RWPE2 (cell line): ENCODE data around the gene NKD1.

Experiments
- ATAC-seq: fragments of 200-7000 bp; cut with Tn5 transposase; 3 replicates; pipeline ENCODE4 v1.9.1; 2021; ENCODE audit warnings: low read depth
- DNase-seq: peaks from one replicate; pipeline ENCODE4 v3.0.0-alpha.2; 2020; ENCODE audit warnings: low spot score
- H3K27ac ChIP-seq: fragments of 450-650 bp; 2 replicates; pipeline ENCODE4 v1.5.1; 2017; ENCODE audit warnings: mild to moderate bottlenecking; ENCODE audit not compliant: poor library complexity, severe bottlenecking
- H3K27me3 ChIP-seq: fragments of 250-450 bp; sonication (Bioruptor Pico); 2 replicates; pipeline ENCODE4 v1.5.1; 2021; ENCODE audit warnings: mild to moderate bottlenecking, moderate library complexity; ENCODE audit not compliant: insufficient read depth, poor library complexity, severe bottlenecking
- H3K36me3 ChIP-seq: fragments of 250-450 bp; sonication (Bioruptor Pico); 2 replicates; pipeline ENCODE4 v1.5.1; 2020; ENCODE audit warnings: low read depth, mild to moderate bottlenecking, moderate library complexity
- H3K4me1 ChIP-seq: fragments of 250-450 bp; sonication (Bioruptor Pico); 2 replicates; pipeline ENCODE4 v1.5.1; 2021; ENCODE audit warnings: mild to moderate bottlenecking, moderate library complexity; ENCODE audit not compliant: insufficient read depth, poor library complexity, severe bottlenecking
- H3K4me3 ChIP-seq: fragments of 250-450 bp; sonication (Bioruptor Pico); 2 replicates; pipeline ENCODE4 v1.5.1; 2021; ENCODE audit warnings: mild to moderate bottlenecking, moderate library complexity; ENCODE audit not compliant: severe bottlenecking
- H3K9me3 ChIP-seq: fragments of 250-450 bp; sonication (Bioruptor Pico); 2 replicates; pipeline ENCODE4 v1.5.1; 2021; ENCODE audit warnings: mild to moderate bottlenecking, moderate library complexity; ENCODE audit not compliant: severe bottlenecking
- CTCF ChIP-seq: fragments of 450-650 bp; IDR thresholded peaks from one replicate; pipeline ENCODE4 v1.5.1; 2017; ENCODE audit warnings: mild to moderate bottlenecking, moderate library complexity; ENCODE audit not compliant: poor library complexity, severe bottlenecking

NKD1 gene

GRCh38 chr16:50631985-50632576 lies 83.9 kb downstream of the NKD1 start:
- Histone ChIP-seq H3K4me1 (no peaks in the 10 kb centered on the region), H3K36me3 (no peaks in the 10 kb centered on the region), H3K27ac (no peak overlapping the region), H3K4me3 (no peak overlapping the region), H3K9me3 (no peaks in the 10 kb centered on the region), H3K27me3 (no peaks in the 10 kb centered on the region)
- DNase-seq (no peak), ATAC-seq (no peak)
- no peak for TF ChIP-seq CTCF

- DNase-seq (no peak), ATAC-seq (no peak)
- TF ChIP-seq CTCF = no peak
- no peaks in the 10 kb centered on the region for H3K9me3 ChIP-seq
- H3K27me3 ChIP-seq = no peaks in the 10 kb centered on the region
- H3K4me3 ChIP-seq = no peak overlapping the region
- no peaks in the 10 kb centered on the region for H3K4me1 ChIP-seq
- H3K36me3 ChIP-seq = no peaks in the 10 kb centered on the region
- no peak overlapping the region for H3K27ac ChIP-seq
Measured at GRCh38 chr16:50632927-50633800, 85.0 kb downstream of the NKD1 start.

DNA sequence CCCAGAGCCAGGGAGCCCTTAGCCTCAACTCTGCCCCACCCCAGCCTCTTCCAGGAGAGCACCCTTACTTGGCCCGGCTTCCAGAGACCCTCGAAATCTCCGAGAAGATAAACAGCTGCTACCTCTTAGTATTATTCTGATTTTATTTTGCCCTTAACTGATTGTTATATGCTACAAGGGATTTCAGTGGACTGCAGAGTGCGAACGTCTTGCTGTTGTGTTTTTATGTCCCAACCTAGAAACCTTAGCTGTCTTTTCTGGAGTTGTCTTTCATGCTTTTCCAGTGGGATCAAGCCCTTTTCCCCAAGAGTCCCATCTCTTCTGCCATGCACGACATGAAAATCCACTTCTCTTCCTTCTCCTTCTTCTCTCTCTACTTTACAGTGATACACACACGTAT lies 85.9 kb downstream of the NKD1 start:
- TF ChIP-seq CTCF = no peak

DNA sequence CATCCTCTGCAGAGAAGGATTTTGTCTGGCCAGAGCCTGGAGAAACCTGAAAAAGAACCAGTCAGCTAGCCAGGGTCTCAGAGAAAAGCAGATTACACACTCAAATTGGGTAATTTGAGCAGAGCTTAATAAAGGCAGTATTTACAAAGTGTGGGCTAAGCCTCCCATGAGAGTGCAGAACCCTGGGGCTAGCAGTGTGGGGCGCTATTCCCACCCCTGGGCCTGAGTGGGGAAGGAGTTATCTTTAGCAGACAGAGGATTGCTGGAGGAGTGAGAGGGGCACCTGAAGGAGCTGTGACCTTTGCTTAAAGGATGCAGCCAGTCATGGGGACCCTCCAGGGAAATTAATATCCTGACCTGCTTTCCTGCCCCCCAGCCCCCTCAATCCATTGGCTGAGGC lies 86.8 kb downstream of the NKD1 start:
- no peak for TF ChIP-seq CTCF
- no peak for DNase-seq

More for the DNA sequence above, 85.9 kb downstream of the NKD1 start:
- Histone ChIP-seq H3K27me3 (no peaks in the 10 kb centered on the region), H3K4me3 (no peak overlapping the region), H3K9me3 (no peaks in the 10 kb centered on the region), H3K4me1 (no peaks in the 10 kb centered on the region), H3K27ac (no peak overlapping the region), H3K36me3 (no peaks in the 10 kb centered on the region)
- no peak for DNase-seq
- ATAC-seq = no peak

More for the DNA sequence above, 86.8 kb downstream of the NKD1 start:
- Histone ChIP-seq H3K27me3 (no peaks in the 10 kb centered on the region), H3K9me3 (no peaks in the 10 kb centered on the region), H3K27ac (no peak overlapping the region), H3K36me3 (no peaks in the 10 kb centered on the region), H3K4me3 (no peak overlapping the region), H3K4me1 (no peaks in the 10 kb centered on the region)
- no peak for ATAC-seq
